HL-60/S4 treated with retinoic acid at 250 ng/mL for 4 days and 3 days (cell line): ENCODE results near the gene GTF2A2.

ENCODE experiments used
- in situ Hi-C: fragments of 300-500 bp; cut with MboI; formaldehyde crosslinking; loops from 2 replicates; pipeline ENCODE4 v1.7.0; 2022; ENCODE audit warnings: low sequenced_read_pairs

GTF2A2 gene

DNA sequence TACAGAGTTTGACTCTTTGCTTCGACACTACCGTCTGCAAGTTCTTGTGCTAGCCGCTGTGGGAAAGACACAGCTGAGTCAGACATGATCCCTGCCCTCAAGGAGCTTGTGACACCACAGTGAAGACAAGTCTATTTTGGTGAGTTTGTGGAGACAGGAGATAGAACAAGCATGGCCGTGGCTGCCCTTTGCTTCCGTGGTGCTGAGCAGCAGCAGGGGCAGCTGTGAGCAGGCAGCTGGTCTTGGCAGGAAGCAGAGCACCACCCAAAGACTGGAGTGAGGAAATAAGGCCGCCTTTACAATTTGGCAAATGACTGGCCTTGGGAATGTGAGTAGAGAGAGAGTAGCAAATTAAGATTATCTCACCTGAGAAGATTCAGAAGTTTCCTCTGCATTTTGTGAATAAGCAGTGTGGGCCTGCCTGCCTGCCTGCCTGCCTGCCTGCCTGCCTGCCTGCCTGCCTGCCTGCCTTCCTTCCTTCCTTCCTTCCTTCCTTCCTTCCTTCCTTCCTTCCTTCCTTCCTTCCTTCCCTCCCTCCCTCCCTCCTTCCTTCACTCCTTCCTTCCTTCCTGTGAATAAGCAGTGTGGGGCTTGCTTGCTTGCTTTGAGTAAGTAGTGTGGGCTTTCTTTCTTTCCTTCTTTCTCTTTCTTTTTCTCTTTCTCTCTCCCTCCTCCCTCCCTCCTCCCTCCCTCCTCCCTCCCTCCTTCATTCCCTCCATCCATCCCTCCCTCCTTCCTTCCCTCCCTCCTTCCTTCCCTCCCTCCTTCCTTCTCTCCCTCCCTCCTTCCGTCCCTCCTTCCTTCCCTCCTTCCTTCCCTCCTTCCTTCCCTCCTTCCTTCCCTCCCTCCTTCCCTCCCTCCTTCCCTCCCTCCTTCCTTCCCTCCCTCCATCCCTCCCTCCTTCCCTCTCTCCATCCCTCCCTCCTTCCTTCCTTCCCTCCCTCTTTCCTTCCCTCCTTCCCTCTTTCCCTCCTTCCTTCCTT is 47.3 kb downstream of the GTF2A2 start:
- in situ Hi-C loops: no loop called here

DNA sequence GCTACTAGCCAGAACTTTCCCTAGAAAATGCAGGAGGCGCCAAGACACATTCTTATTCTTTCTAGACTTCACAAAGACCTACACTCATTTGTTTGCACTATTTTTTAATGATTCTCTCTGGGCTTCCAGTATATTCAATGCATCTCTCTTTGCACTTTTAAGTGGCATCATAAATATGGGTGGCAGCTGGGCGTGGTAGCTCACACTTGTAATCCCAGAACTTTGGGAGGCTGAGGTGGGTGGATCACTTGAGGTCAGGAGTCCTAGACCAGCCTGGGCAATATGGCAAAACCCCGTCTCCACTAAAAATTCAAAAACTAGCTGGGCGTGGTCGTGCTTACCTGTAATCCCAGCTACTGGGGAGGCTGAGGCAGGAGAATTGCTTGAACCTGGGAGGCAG is 51.3 kb downstream of the GTF2A2 start:
- in situ Hi-C loops: no loop called here

DNA sequence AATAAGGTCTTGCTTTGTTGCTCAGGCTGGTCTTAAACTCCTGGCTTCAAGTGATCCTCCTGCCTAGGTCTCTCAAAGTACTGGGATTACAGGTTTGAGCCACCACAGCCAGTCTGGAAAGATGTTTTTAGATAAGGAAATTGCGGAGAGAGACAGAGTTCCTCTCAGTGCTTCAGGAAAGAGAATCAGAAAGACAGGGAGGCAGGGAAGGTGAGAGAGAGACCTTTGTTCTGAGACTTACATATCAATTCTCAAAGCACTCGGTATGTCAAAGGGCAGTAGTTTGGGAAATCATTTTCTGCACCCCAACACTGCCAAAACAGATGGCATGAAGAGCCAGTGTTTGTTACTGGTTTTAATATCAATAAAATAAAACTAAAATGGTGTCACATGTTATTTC is 58.9 kb downstream of the GTF2A2 start:
- in situ Hi-C loops: no loop called here

DNA sequence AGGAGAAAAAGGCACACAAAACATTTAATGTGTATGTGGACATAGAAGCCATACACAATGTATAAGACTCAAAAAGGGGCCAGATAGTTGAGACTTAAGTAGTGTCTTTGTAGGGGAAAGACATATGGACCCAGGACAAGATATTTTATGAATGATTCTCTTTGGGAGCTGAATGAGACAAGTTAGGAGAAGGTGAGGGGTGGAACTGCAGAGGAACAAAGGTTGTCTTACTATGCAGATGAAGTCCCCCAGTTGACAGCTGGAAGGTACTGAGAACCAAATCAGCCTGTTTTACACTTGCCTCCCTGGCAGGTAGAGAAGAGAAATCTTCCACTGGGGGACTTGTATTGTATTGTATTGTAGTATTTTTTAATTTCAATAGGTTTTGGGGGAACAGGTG is 60.7 kb downstream of the GTF2A2 start:
- in situ Hi-C loops: no loop called here

DNA sequence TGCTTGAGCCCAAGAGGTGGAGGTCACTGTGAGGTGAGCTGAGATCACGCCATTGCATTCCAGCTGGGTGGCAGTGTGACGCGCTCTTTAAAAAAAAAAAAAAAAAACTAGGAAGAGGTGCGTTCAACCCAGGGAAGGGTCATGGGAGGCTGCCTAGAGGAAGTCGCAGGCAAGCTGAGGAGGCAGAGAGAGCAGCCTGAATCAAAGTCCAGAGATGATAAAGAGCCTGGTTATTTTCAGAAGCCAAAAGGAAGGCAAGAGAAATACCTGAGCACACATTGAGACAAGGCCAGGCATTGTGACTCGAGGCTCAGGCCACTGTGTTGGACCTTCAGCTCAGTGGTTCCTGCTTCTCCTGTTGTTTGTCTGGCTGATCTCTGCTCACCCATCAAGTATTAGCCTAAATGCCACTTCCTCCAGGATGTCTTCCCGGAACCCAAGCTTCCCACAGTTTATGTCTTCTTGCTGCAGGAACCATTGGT is 61.8 kb downstream of the GTF2A2 start:
- in situ Hi-C loops: no loop called here

DNA sequence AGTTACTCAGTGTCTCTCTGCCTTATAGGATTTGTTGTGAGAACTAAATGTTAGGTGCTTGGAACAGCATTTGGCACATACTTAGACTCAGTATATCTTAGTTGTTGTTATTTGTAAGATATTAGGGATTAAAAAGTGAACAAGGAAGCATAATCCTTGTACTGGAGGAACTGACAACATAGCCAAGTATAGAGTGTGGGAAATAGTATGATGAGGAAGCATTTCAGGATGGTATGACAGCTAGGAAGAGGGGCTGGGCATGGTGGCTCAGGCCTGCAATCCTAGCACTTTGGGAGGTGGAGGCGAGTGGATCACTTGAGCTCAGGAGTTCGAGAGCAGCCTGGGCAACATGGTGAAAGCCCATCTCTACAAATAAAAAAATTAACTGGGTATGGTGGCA is 62.3 kb downstream of the GTF2A2 start:
- in situ Hi-C loops: no loop called here

DNA sequence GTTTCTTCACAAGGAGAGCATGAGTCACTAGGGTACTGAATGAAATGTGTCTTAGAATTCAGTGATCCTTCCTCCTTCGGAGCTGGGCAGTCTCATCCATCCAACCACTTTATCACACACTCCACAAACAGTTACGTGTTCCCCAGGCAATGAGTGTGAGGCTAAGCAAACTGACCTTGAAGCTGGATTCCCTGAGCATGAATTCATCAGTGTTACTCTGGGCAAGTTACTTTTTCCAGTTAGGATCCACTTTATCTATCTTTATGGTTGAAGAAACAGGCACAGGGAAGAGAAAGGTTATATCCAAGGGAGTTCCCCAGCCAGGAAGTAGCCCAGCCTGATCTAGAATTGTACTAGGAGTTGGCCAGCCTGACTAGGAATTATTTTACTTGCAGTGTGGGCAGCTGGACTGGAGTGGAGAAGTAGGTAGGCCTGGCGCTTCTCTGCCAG is 62.8 kb downstream of the GTF2A2 start:
- in situ Hi-C loops: no loop called here

DNA sequence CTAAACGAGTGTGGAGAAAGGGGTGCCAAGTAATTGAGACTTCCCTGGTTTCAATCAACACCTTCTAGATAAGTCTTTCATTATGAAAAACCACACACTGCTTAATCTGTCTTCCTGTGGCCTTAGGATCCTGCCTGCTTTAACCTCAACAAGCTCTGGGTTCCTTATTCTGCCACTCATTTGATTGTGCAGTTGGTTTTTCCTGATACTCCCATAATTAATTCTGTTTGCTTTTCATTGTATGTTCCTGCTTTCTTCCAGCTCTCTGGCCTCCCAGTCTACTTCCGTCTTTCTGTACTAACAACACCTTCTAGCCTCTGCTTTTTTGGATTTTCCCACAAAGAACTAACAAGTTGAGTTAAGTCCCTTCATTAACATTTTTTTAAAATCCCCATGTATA is 66.0 kb downstream of the GTF2A2 start:
- in situ Hi-C loops: no loop called here

DNA sequence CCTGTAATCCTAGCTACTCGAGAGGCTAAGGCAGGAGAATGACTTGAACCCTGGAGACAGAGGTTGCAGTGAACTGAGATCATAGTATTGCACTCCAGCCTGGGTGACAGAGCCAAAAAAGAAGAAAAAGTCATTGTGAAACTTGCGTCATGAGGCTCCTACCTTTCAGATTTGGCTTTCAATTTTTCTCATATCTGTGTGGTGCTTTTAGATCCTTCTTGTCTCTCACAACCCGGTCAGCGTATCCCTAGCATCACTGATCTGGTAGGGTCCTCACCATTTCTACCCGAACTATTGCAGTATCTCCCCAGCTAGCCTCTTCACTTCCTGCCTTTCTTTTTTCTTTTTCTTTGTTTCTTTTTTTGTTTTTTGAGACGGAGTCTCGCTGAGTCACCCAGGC is 67.3 kb downstream of the GTF2A2 start:
- in situ Hi-C loops: no loop called here
